ENCODE results near the gene POLR3A.
A peak's percentile ranks its signal among the peaks of the same experiment; 100 is the strongest.

The POLR3A gene

GRCh38 chr10:78058562-78058961 lies 29.2 kb upstream of the POLR3A start:
- no peaks in the 10 kb centered on the region for H3K79me1 ChIP-seq (ENCODE audit: low read length)
- H3K18ac ChIP-seq (ENCODE audit: low read length): no peak overlapping the region
- no peak overlapping the region for H4K8ac ChIP-seq (ENCODE audit: low read depth, low read length)
- no peak overlapping the region for H2AFZ ChIP-seq (ENCODE audit: insufficient read depth, low read length, poor library complexity)
- no peak overlapping the region for H3K4me2 ChIP-seq (ENCODE audit: low read length)
- peaks cover 4% of the 10 kb centered on the region for H3K9me3 ChIP-seq (ENCODE audit: insufficient read depth, low read depth, low read length)
- peaks cover 4% of the 10 kb centered on the region in 2 experiments for H3K4me1 ChIP-seq (ENCODE audit: control insufficient read depth in 1 of 2, insufficient read depth in 2 of 2, low read length in 2 of 2)
- no peak overlapping the region for H4K91ac ChIP-seq (ENCODE audit: low read depth, low read length)
- no peak overlapping the region for H3K4ac ChIP-seq (ENCODE audit: low read depth, low read length)
- H3K79me2 ChIP-seq (ENCODE audit: control insufficient read depth, insufficient read depth, low read length, poor library complexity): no peaks in the 10 kb centered on the region
- no peak overlapping the region for H3K23ac ChIP-seq (ENCODE audit: low read length)
- no peak overlapping the region for H3K9ac ChIP-seq (ENCODE audit: low read length)
- no peak overlapping the region for H3K27ac ChIP-seq (ENCODE audit: low read depth, low read length)
- H4K12ac ChIP-seq (ENCODE audit: low read depth, low read length): no peak overlapping the region
- no peak overlapping the region for H2AK5ac ChIP-seq (ENCODE audit: low read length)
- no CpG with 5 or more reads among the region's 5 CpGs for WGBS (ENCODE audit: extremely low coverage, insufficient coverage, insufficient read length)
- no peak overlapping the region for H2BK120ac ChIP-seq (ENCODE audit: insufficient read depth, low read length, poor library complexity)
- no peaks in the 10 kb centered on the region for H3K27me3 ChIP-seq (ENCODE audit: insufficient read depth, low read length)
- H2BK5ac ChIP-seq (ENCODE audit: low read depth, low read length, poor library complexity): no peak overlapping the region
- no peak overlapping the region for H2BK12ac ChIP-seq (ENCODE audit: low read length)
- H3K36me3 ChIP-seq (ENCODE audit: control insufficient read depth in 1 of 2, insufficient read depth in 2 of 2, low read length in 2 of 2): peaks cover 0 to 2% of the 10 kb centered on the region in 2 experiments
- H3K4me3 ChIP-seq (ENCODE audit: low read depth, low read length): no peak overlapping the region
- DNase-seq: no peak
- no peak overlapping the region for H3K14ac ChIP-seq (ENCODE audit: low read length)

- DNase-seq: no peak
- Histone ChIP-seq H3K18ac (ENCODE audit: low read length) (no peak overlapping the region), H2BK12ac (ENCODE audit: low read length) (no peak overlapping the region), H3K9me3 (ENCODE audit: insufficient read depth, low read depth, low read length) (no peaks in the 10 kb centered on the region), H3K27ac (ENCODE audit: low read depth, low read length) (no peak overlapping the region), H3K9ac (ENCODE audit: low read length) (no peak overlapping the region), H3K4ac (ENCODE audit: low read depth, low read length) (no peak overlapping the region), H2AK5ac (ENCODE audit: low read length) (no peak overlapping the region), H4K8ac (ENCODE audit: low read depth, low read length) (no peak overlapping the region), H3K14ac (ENCODE audit: low read length) (no peak overlapping the region), H3K79me1 (ENCODE audit: low read length) (no peaks in the 10 kb centered on the region), H3K36me3 (ENCODE audit: control insufficient read depth in 1 of 2, insufficient read depth in 2 of 2, low read length in 2 of 2) (peaks cover 0 to 4% of the 10 kb centered on the region in 2 experiments), H3K4me1 (ENCODE audit: control insufficient read depth in 1 of 2, insufficient read depth in 2 of 2, low read length in 2 of 2) (peaks cover 4% of the 10 kb centered on the region in 2 experiments), H3K4me2 (ENCODE audit: low read length) (no peak overlapping the region), H3K79me2 (ENCODE audit: control insufficient read depth, insufficient read depth, low read length, poor library complexity) (no peaks in the 10 kb centered on the region), H2BK5ac (ENCODE audit: low read depth, low read length, poor library complexity) (no peak overlapping the region), H3K23ac (ENCODE audit: low read length) (no peak overlapping the region), H2AFZ (ENCODE audit: insufficient read depth, low read length, poor library complexity) (no peak overlapping the region), H4K12ac (ENCODE audit: low read depth, low read length) (no peak overlapping the region), H4K91ac (ENCODE audit: low read depth, low read length) (no peak overlapping the region), H3K4me3 (ENCODE audit: low read depth, low read length) (no peak overlapping the region), H2BK120ac (ENCODE audit: insufficient read depth, low read length, poor library complexity) (no peak overlapping the region), H3K27me3 (ENCODE audit: insufficient read depth, low read length) (no peaks in the 10 kb centered on the region)
- no CpG with 5 or more reads among the region's 7 CpGs for WGBS (ENCODE audit: extremely low coverage, insufficient coverage, insufficient read length)
Measured at GRCh38 chr10:78053211-78053868, 24.0 kb upstream of the POLR3A start.

GRCh38 chr10:78049851-78050250 lies 20.5 kb upstream of the POLR3A start:
- no peak overlapping the region for H4K8ac ChIP-seq (ENCODE audit: low read depth, low read length)
- H3K4me1 ChIP-seq (ENCODE audit: control insufficient read depth in 1 of 2, insufficient read depth in 2 of 2, low read length in 2 of 2): peaks cover 0 to 4% of the 10 kb centered on the region in 2 experiments
- no peak overlapping the region for H3K14ac ChIP-seq (ENCODE audit: low read length)
- H3K79me2 ChIP-seq (ENCODE audit: control insufficient read depth, insufficient read depth, low read length, poor library complexity): no peaks in the 10 kb centered on the region
- no peak overlapping the region for H4K12ac ChIP-seq (ENCODE audit: low read depth, low read length)
- peaks cover 2% of the 10 kb centered on the region for H3K79me1 ChIP-seq (ENCODE audit: low read length)
- no peak overlapping the region for H3K4ac ChIP-seq (ENCODE audit: low read depth, low read length)
- no peak overlapping the region for H2BK5ac ChIP-seq (ENCODE audit: low read depth, low read length, poor library complexity)
- H3K27me3 ChIP-seq (ENCODE audit: insufficient read depth, low read length): no peaks in the 10 kb centered on the region
- no peak overlapping the region for H2BK120ac ChIP-seq (ENCODE audit: insufficient read depth, low read length, poor library complexity)
- H3K23ac ChIP-seq (ENCODE audit: low read length): no peak overlapping the region
- no peak overlapping the region for H3K18ac ChIP-seq (ENCODE audit: low read length)
- no peak overlapping the region for H2BK12ac ChIP-seq (ENCODE audit: low read length)
- H3K27ac ChIP-seq (ENCODE audit: low read depth, low read length): no peak overlapping the region
- no peak for DNase-seq
- no peak overlapping the region for H2AFZ ChIP-seq (ENCODE audit: insufficient read depth, low read length, poor library complexity)
- H3K9me3 ChIP-seq (ENCODE audit: insufficient read depth, low read depth, low read length): no peaks in the 10 kb centered on the region
- no peak overlapping the region for H3K9ac ChIP-seq (ENCODE audit: low read length)
- no peak overlapping the region for H4K91ac ChIP-seq (ENCODE audit: low read depth, low read length)
- WGBS (ENCODE audit: extremely low coverage, insufficient coverage, insufficient read length): no CpG with 5 or more reads among the region's 1 CpG
- peak overlapping the region; percentile 47 for H2AK5ac ChIP-seq (ENCODE audit: low read length)
- no peak overlapping the region for H3K4me3 ChIP-seq (ENCODE audit: low read depth, low read length)
- H3K36me3 ChIP-seq (ENCODE audit: control insufficient read depth in 1 of 2, insufficient read depth in 2 of 2, low read length in 2 of 2): peaks cover 0 to 2% of the 10 kb centered on the region in 2 experiments
- H3K4me2 ChIP-seq (ENCODE audit: low read length): no peak overlapping the region

- Histone ChIP-seq H2BK5ac (ENCODE audit: low read depth, low read length, poor library complexity) (peak overlapping the region; percentile 14), H3K4me3 (ENCODE audit: low read depth, low read length) (no peak overlapping the region), H3K4ac (ENCODE audit: low read depth, low read length) (no peak overlapping the region), H3K79me2 (ENCODE audit: control insufficient read depth, insufficient read depth, low read length, poor library complexity) (no peaks in the 10 kb centered on the region), H3K18ac (ENCODE audit: low read length) (no peak overlapping the region), H3K9ac (ENCODE audit: low read length) (no peak overlapping the region), H4K91ac (ENCODE audit: low read depth, low read length) (peak overlapping the region; percentile 69), H3K9me3 (ENCODE audit: insufficient read depth, low read depth, low read length) (no peaks in the 10 kb centered on the region), H3K14ac (ENCODE audit: low read length) (no peak overlapping the region), H3K27me3 (ENCODE audit: insufficient read depth, low read length) (no peaks in the 10 kb centered on the region), H3K4me2 (ENCODE audit: low read length) (no peak overlapping the region), H2BK12ac (ENCODE audit: low read length) (peak overlapping the region; percentile 16), H3K4me1 (ENCODE audit: control insufficient read depth in 1 of 2, insufficient read depth in 2 of 2, low read length in 2 of 2) (peaks cover 0 to 4% of the 10 kb centered on the region in 2 experiments), H2AFZ (ENCODE audit: insufficient read depth, low read length, poor library complexity) (no peak overlapping the region), H3K79me1 (ENCODE audit: low read length) (peaks cover 2% of the 10 kb centered on the region), H2BK120ac (ENCODE audit: insufficient read depth, low read length, poor library complexity) (peak overlapping the region; percentile 15), H3K23ac (ENCODE audit: low read length) (no peak overlapping the region), H3K36me3 (ENCODE audit: control insufficient read depth in 1 of 2, insufficient read depth in 2 of 2, low read length in 2 of 2) (peaks cover 0 to 6% of the 10 kb centered on the region in 2 experiments), H3K27ac (ENCODE audit: low read depth, low read length) (no peak overlapping the region), H2AK5ac (ENCODE audit: low read length) (no peak overlapping the region), H4K12ac (ENCODE audit: low read depth, low read length) (no peak overlapping the region), H4K8ac (ENCODE audit: low read depth, low read length) (peak overlapping the region; percentile 30)
- DNase-seq: peak; percentile 48 to 82
- no CpG with 5 or more reads among the region's 13 CpGs for WGBS (ENCODE audit: extremely low coverage, insufficient coverage, insufficient read length)
Measured at GRCh38 chr10:78047314-78047891, 18.1 kb upstream of the POLR3A start.

Data from trophoblast cell (in vitro differentiated cells and primary cell).